Left renal cortex interstitium (tissue), 4 donors: ENCODE measurements around the gene SLC6A18. TPM values are rescaled to one million over a fixed set of nuclear protein-coding genes. Genes with fewer than 3 reads are reported as not detected.

Source experiments
- DNase-seq, 4 donors: peaks; one replicate each; pipeline ENCODE4 v3.0.0-alpha.2; 2013; ENCODE audit warnings: low read depth in 4 of 4, low spot score in 2 of 4, missing footprints in 1 of 4
- polyA plus RNA-seq, 4 donors: library from polyadenylated mRNA; unstranded; fragments of 120-200 nt; gene quantifications; one replicate each; pipeline ENCODE4 v1.2.1, GENCODE V29; 2013; ENCODE audit not compliant: insufficient read length in 4 of 4

The SLC6A18 gene
- polyA plus RNA-seq, 4 donors, result 0.29 to 5.4 (median 1.3) TPM

DNA sequence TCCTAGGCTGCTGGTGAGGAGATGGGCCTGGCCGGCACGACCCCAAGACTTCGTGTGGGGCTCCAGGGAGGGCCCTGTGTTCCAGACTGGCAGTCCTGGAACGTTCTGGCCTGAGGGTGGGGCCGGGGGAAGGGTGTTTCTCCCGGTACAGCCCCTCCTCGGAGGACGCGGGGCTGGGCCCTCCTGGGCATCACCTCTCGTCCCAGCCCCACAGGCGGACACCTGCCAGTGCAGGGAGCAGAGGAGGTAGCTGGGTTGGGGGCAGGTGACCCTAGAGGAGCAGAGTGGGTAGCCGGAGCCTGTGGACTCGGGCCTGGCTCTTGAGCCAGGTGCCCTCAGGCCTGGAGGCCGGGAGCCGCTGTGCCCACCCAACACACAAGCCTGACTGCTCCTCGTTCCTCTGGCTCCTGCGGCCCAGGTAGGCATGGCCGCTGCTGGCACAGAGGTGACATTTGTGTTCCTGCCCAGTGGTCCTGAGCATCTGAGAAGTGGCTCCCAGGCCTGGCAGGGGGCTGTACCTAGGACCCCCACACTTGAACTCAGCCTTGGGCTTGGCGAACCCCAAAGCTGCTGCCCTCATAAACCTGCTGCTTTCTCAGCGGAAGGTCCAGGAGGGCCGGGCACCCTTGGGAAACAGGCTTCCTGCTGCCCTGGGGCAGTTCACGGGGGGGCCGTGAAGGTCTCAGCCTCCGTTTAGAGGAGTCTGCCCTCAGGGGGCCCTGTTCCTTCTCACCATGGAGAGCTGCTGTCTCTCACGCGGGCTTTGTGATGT is 23.0 kb upstream of the SLC6A18 start:
- no peak for DNase-seq

GRCh38 chr5:1202798-1203185 is 22.4 kb upstream of the SLC6A18 start:
- DNase-seq, result no peak

DNA sequence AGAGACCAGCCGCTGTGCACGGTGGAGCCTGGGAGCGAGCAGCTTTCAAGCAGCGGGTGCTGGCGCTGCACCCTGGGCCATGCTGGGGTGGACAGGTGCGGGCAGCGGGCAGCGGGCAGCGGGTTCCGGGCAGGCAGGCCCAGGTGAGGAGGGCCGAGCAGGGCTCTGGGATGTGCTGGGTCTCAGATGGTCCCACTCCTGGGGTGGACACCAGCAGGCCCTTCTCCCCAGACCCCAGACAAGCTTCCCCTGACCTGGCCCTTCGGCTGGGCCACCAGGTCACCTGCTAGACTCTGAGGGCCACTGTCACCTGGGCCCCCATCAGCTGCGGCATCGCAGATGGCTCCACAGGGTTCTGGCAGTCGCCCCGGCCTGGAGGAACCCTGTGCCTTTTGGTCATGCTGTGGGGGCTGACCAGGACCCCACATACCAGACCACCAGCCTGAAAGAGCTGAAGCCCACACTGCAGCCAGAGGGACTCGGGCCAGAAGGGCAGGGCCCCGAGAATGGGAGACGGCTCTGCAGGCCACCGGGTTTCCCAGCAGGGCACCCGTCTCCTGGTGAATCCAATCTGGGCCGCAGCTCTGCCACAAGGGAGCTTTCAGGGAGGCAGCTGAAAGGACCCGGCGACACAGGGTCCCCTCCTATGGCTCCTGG is 21.7 kb upstream of the SLC6A18 start:
- DNase-seq, result no peak

DNA sequence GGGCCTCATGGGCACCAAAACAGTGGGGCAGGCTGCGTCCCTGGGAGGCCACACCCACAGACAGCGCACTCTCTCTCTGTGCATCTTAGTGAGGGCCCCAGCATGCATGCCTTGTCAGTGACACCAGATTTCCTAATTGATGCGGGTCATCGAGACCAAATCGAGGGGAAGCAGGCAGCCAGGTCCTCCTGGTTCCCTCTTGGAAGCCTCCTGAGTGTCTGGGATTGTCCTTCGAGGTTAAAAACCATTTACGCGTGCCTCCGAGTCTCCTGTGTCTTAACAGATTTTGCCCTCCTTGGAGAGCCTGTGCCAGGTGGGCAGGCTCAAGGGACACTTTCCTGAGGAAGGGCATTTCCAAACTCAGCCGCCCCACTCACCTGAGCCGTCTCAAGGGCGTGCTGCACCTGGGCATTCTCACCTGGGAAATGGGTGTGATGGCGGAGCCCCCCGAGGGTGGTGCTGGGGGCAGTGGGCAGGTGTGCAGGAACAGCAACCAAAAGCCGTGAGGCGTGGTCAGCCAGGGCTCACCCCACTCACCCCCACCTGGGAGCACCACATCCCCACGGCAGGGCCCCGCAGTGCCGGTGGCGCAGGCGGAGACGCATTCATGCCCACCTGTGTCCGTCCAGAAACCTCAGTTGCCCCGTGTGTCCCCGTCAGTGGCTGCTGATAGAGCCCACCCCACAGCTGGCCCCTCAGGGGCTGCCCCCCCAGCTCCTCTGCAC is 21.1 kb upstream of the SLC6A18 start:
- no peak for DNase-seq

DNA sequence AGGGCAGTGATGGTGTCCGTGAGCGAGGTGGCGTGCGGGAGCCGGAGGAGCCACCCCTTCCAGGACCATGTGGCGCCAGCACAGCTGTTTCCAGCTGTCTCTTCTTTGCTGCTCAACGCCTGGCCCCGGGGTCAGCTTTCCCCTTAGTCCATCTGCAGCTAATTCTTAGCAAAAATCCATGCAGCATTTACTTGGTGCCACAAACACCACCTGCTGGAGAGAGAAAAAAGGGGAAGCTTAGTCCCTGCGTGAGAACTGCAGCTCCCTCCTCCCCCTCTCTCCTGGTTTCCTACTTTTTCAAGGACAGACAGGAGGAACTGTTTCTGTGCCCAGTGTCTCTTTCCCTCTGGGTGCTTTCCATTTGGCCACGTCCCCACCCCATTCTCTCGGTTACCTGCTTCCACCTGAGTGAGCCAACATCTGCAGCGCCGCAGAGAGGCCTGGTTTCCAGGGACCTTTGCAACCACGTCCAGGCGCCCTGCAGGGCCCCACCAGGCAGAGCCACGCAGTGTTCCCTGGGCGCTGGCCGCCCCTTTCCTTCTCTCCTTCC is 20.4 kb upstream of the SLC6A18 start:
- peak in 2 of 4 donors; percentile 71 to 72 for DNase-seq

DNA sequence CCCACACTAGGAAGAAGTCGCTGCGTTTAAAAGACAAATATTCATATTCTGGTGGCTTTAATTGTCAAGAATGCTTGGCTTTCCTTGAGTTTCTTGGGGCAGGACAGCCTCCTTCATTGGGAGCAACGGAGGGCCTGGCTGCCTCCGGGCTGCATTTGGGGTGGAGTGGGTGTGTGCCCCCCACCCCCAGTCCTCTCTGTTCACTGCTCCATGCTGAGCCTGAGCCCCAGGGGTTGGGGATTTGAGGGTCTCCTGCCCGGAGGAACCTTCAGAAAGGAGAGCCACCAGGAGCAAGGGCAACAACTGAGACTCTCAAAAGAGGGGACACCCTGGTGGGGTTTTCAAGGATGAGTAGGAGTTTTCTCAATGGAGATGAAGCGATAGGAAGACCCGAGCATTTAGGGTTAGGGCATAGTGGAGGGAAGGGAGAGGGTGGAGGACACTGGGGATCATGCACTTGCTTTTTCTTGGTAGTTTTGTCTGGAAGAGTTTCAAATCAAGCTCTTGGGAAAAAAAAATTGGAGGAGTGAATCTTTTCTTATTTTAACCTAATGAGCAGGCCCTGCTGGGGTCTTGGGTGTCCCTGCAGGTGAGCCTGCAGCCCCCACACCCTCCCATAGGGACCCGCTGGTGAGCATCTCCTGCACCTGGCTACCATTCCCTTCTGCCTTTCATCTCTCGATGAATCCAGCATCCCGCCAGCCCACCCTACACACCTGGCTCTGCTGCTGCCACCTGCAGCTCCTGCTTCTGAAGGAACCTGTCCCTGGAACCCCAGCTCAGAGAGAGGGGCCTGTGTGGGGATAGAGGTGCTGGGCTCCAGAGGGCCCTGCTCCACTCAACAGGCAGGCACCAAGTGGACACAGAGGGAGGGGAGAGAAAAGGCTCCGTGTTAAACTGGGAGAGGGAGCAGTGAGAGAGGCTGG is 19.7 kb upstream of the SLC6A18 start:
- no peak for DNase-seq

GRCh38 chr5:1206521-1207412 is 18.4 kb upstream of the SLC6A18 start:
- no peak for DNase-seq

DNA sequence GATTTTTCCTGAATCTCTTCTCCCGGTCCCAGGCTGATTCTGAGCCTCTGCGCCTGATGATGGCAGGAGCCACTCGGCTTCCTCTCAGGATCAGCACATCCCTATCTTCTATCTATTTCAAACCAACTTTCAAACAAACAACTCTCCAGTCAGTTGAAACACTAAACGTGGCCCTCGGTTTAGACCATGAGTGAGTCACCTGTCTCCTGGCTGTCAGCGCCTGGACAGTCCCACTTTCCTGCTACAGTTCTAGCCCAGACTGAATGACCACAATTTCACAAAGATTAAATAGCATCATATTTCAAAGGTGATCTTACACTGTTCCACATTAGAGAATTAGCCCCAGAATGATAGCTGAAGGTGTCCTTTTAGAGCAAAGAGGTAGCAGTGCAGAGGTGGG is 17.6 kb upstream of the SLC6A18 start:
- no peak for DNase-seq

DNA sequence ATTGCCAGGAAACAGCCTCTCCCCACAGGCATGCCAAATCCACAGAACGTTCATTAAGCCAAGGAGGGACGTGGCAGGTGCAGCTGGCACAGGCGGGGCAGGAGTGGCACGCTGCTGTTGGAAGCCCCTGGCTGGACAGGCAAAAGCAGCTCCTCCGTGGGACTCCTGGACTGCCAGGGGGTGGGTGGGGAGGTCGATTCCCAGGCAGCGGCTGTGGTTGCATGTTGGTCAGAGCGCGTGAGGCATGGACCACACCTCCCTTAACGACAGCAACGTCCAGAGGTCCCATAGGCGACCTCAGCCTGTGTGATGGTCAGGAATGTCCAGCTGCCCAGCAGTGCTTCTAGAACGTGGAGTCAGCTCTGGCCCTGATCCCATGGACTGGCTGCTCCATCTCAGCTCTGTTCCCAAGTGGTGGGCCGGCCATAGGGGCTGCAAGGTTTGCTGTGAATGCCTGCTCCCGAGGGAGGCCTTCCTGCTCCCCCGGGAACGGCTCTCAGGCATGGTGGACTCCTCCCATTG is 16.9 kb upstream of the SLC6A18 start:
- DNase-seq, result no peak

GRCh38 chr5:1208743-1209488 is 16.3 kb upstream of the SLC6A18 start:
- DNase-seq, result peak in 1 of 4 donors; percentile 70

- no peak for DNase-seq
Observed at GRCh38 chr5:1209489-1209852, 15.7 kb upstream of the SLC6A18 start.

- no peak for DNase-seq
Observed at GRCh38 chr5:1209896-1210776, 15.0 kb upstream of the SLC6A18 start.

DNA sequence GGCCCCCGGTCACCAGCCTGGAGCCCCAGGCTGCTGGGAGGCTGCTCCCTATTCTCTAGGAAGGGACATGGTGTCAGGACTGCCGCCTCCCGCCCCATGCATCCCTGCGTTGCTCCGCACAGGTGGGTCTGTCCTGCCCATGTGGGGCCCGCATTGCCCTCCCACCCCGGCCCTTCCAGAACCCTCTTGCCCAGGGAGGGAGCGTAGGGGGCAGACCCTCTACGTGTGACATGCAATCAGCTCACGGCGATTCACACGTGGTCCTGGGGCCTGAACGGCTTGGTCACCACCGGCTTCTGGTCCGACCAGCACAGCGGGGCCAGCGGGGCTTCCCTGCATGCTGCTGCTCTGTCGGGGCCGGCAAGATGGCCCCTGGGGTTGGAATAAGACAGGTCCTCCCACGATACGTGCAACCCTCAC is 14.3 kb upstream of the SLC6A18 start:
- no peak for DNase-seq

DNA sequence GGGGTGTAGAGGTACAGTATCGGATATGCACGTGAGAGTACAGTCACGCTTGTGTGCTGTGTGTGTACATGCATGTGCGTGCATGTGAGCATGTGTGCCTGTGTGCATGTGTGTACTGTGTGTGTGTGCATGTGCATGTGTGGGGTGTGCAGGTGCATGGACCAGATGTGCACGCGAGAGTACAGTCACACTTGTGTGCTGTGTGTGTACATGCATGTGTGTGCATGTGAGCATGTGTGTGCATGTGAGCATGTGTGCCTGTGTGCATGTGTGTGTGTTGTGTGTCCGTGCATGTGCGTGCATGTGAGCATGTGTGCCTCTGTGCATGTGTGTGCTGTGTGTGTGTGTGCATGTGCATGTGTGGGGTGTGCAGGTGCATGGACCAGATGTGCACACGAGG is 13.5 kb upstream of the SLC6A18 start:
- no peak for DNase-seq

DNA sequence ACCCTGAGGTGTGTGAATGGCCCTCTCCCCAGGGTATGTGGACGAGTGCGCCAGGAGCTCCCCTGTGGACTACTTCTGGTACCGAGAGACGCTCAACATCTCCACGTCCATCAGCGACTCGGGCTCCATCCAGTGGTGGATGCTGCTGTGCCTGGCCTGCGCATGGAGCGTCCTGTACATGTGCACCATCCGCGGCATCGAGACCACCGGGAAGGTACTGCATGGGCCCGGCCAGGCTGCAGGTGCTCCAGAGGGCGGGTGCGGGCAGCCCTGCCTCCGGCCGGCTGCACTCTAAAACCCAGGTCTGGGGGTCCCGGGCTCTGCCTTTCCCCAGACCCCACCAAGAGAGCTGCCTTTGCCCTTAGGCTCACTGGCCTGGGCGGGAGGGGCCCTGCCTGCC is 12.9 kb upstream of the SLC6A18 start:
- no peak for DNase-seq

DNA sequence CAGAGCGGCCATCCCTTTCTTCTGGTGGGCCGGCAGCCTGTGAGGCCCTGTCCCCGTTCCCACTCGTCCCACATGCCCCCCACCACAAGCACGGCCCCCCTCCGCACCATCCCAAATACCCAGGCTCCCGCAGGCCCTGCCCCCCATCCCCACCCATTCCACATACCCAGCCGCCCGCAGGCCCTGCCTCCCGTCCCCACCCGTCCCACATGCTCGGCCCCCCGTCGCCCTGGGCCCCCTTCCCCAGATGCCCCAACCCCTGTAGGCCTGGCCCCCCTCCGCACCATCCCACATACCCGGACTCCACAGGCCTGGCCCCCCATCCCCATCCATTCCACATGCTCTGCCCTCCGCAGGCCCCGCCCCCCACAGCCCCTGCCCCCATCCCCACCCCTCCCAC is 12.3 kb upstream of the SLC6A18 start:
- no peak for DNase-seq

GRCh38 chr5:1213508-1214162 is 11.5 kb upstream of the SLC6A18 start:
- no peak for DNase-seq
